ENCODE results near the gene TP53AIP1. TPM values are rescaled to one million over a fixed set of nuclear protein-coding genes. Genes with fewer than 3 reads are reported as not detected.
"Not testable (repeated sequence)": the region's sequence is repeated elsewhere in the genome, so short reads cannot be mapped to it uniquely, and the experiment has no call there.

TP53AIP1 gene
- total RNA-seq, 1 experiment from 2014 or later = not detected

GRCh38 chr11:128926437-128927107 lies 16.1 kb downstream of the TP53AIP1 start:
- no peaks in the 10 kb centered on the region for H3K9me3 ChIP-seq (replicated peaks)
- H3K27ac ChIP-seq = no peak overlapping the region
- H3K36me3 ChIP-seq = no peaks in the 10 kb centered on the region
- H3K4me3 ChIP-seq = no peak overlapping the region
- H3K27me3 ChIP-seq (replicated peaks) = no peaks in the 10 kb centered on the region
- DNase-seq (ENCODE audit: low read depth in 1 of 2, low spot score in 2 of 2) = no peak
- H3K4me1 ChIP-seq (replicated peaks) = no peaks in the 10 kb centered on the region

DNA sequence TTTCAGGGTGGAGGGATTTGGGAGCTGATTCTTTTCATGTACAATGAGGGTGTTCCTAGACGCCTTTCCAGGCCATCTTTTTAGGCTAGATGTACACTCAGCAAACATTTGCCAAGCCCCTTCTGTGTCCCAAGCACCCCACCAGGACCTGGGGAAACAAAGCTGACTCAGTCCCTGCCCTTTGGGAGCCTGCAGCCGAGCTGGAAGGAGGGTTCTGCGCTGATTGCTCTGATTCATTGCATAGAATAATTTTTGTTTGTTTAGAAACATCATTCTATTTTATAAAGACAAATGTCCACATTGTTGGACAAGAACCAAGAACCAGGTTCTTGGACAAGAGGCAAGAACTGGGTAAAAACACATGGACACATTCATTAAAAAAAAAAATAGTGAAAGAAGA lies 16.7 kb downstream of the TP53AIP1 start:
- Histone ChIP-seq H3K4me1 (replicated peaks) (no peaks in the 10 kb centered on the region), H3K9me3 (replicated peaks) (no peaks in the 10 kb centered on the region), H3K27me3 (replicated peaks) (no peaks in the 10 kb centered on the region), H3K36me3 (no peaks in the 10 kb centered on the region), H3K27ac (no peak overlapping the region), H3K4me3 (no peak overlapping the region)
- DNase-seq (ENCODE audit: low read depth in 1 of 2, low spot score in 2 of 2) = no peak

DNA sequence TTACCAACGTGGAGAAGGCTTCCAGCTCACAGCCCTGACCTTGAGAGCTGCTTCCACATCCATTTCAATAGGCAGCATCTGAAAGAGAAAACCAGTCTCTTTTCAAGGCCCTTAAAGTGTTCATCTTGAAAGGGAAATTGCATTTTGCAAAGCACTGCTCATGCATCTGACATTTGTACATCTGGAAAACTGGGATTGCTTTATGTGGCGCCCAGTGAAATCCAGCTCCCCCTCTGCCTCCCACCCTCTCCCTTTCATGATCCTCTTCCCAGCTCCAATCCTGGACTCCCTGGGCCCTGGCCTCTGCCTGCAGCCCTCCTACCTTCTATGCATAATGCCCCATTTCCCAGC lies 17.4 kb downstream of the TP53AIP1 start:
- Histone ChIP-seq H3K36me3 (no peaks in the 10 kb centered on the region), H3K4me1 (replicated peaks) (no peaks in the 10 kb centered on the region), H3K27me3 (replicated peaks) (no peaks in the 10 kb centered on the region), H3K27ac (no peak overlapping the region), H3K9me3 (replicated peaks) (no peaks in the 10 kb centered on the region), H3K4me3 (no peak overlapping the region)
- no peak for DNase-seq (ENCODE audit: low read depth in 1 of 2, low spot score in 2 of 2)

DNA sequence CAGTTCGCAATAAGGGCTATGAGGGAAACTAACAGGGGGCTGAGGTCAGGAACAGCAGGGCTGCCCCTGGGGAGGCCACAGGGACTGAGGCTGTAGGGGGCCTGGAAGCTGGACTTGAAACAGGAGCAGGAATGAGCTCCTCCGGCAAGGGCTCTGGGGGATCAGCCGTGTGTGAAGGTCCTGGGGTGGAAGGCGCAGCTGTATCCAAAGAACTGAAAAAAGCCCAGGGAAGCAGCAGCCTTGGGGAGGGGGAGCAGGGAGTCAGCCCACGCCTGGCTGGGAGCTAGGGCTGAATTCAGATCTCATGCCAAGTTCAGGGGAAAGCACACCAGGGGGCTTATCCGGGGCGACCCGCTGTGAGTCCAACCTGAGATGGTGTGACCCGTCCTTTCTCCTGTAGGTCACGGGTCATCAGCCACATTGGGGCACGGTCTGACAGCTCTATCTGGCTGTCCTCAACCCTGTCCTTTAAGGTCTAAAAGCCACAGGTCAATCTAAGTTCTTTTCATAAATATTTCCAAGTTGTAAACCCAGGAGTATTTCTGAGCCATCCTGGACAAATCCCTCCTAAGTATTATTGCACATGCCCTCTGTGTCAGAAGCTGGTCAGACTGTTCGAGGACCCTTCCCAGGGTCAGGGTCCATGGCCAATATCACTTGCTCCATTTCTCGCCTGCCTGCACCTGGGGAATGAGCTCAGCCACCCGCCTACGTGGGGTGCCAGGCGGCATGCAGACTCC lies 18.0 kb downstream of the TP53AIP1 start:
- DNase-seq (ENCODE audit: low read depth in 1 of 2, low spot score in 2 of 2) = no peak
- Histone ChIP-seq H3K27ac (no peak overlapping the region), H3K9me3 (replicated peaks) (no peaks in the 10 kb centered on the region), H3K4me1 (replicated peaks) (no peaks in the 10 kb centered on the region), H3K4me3 (no peak overlapping the region), H3K27me3 (replicated peaks) (no peaks in the 10 kb centered on the region), H3K36me3 (no peaks in the 10 kb centered on the region)

- H3K27ac ChIP-seq = no peak overlapping the region
- H3K9me3 ChIP-seq (replicated peaks) = no peaks in the 10 kb centered on the region
- H3K27me3 ChIP-seq (replicated peaks) = no peaks in the 10 kb centered on the region
- no peak overlapping the region for H3K4me3 ChIP-seq
- H3K4me1 ChIP-seq (replicated peaks) = no peaks in the 10 kb centered on the region
- no peaks in the 10 kb centered on the region for H3K36me3 ChIP-seq
- DNase-seq (ENCODE audit: low read depth in 1 of 2, low spot score in 2 of 2) = no peak
Observed at GRCh38 chr11:128924104-128924503, 18.6 kb downstream of the TP53AIP1 start.

DNA sequence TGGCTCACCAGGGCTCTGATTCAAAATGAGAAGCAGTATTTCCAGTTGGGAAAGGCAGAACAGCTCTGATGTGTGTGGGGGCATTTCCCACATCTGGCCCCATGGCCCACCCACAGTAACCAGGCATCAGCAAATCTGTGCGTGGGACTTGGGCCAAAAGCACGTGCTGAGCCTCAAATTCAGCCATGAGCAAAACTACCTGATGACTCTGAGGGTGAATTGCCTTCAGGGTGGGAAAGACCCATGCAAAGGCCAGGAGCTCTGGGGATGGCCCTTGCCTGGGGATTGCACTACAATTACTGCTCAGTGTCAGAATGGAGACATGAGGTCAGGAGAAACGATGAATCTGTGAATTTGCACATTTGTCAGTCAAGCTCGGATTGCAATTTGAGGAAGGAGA lies 20.9 kb downstream of the TP53AIP1 start:
- DNase-seq (ENCODE audit: low read depth in 1 of 2, low spot score in 2 of 2) = no peak
- no peaks in the 10 kb centered on the region for H3K36me3 ChIP-seq
- H3K27ac ChIP-seq = no peak overlapping the region
- H3K9me3 ChIP-seq (replicated peaks) = no peaks in the 10 kb centered on the region
- H3K4me3 ChIP-seq = no peak overlapping the region
- H3K4me1 ChIP-seq (replicated peaks) = no peaks in the 10 kb centered on the region
- no peaks in the 10 kb centered on the region for H3K27me3 ChIP-seq (replicated peaks)

GRCh38 chr11:128920666-128921065 lies 22.0 kb downstream of the TP53AIP1 start:
- no peak overlapping the region for H3K27ac ChIP-seq
- no peaks in the 10 kb centered on the region for H3K27me3 ChIP-seq (replicated peaks)
- H3K4me1 ChIP-seq (replicated peaks) = no peaks in the 10 kb centered on the region

DNA sequence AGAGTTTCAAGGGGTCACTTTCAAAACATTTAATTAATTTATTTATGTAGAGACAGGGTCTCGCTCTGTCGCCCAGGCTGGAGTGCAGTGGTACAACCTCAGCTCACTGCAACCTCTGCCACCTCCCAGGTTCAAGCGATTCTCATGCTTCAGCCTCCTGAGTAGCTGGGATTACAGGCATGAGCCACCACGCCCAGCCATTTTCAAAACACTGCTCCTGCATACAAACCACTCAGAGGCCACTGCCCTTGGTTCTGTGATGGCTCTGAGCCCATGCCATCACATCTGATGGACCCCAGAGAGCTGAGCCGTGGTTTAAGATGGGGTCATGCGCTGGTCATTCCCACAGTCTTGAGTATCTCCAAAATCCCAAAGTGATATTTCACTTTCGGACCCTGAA lies 23.0 kb downstream of the TP53AIP1 start:
- not testable (repeated sequence) for H3K36me3 ChIP-seq; H3K4me3 ChIP-seq; H3K9me3 ChIP-seq (replicated peaks); H3K4me1 ChIP-seq (replicated peaks); H3K27me3 ChIP-seq (replicated peaks); H3K27ac ChIP-seq; DNase-seq (ENCODE audit: low read depth in 1 of 2, low spot score in 2 of 2)

More at GRCh38 chr11:128920666-128921065, 22.0 kb downstream of the TP53AIP1 start:
- no peaks in the 10 kb centered on the region for H3K36me3 ChIP-seq
- H3K4me3 ChIP-seq = no peak overlapping the region
- no peaks in the 10 kb centered on the region for H3K9me3 ChIP-seq (replicated peaks)
- DNase-seq (ENCODE audit: low read depth in 1 of 2, low spot score in 2 of 2) = no peak

DNA sequence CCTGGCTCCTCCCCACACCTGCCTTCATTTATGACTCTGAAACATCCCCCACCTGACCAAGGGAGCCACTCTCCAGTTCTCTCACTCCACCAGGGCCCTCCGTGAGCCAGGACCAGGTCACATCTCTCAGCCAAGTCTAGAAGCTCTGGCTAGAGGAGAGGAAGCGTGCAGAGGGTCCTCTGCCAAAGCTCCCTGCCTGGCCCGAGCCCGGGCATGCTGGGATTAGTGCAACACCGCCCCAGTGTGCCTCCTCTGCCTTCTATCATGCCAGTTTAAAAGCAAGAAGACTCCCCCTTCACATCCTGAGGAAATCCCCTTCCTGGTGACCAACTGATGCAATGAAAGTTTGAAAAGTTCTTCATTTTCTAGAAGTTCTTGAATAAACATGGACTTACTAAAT lies 23.5 kb downstream of the TP53AIP1 start:
- no peak for DNase-seq (ENCODE audit: low read depth in 1 of 2, low spot score in 2 of 2)
- no peaks in the 10 kb centered on the region for H3K4me1 ChIP-seq (replicated peaks)
- no peak overlapping the region for H3K27ac ChIP-seq
- H3K27me3 ChIP-seq (replicated peaks) = no peaks in the 10 kb centered on the region
- no peaks in the 10 kb centered on the region for H3K9me3 ChIP-seq (replicated peaks)
- no peak overlapping the region for H3K4me3 ChIP-seq
- no peaks in the 10 kb centered on the region for H3K36me3 ChIP-seq

DNA sequence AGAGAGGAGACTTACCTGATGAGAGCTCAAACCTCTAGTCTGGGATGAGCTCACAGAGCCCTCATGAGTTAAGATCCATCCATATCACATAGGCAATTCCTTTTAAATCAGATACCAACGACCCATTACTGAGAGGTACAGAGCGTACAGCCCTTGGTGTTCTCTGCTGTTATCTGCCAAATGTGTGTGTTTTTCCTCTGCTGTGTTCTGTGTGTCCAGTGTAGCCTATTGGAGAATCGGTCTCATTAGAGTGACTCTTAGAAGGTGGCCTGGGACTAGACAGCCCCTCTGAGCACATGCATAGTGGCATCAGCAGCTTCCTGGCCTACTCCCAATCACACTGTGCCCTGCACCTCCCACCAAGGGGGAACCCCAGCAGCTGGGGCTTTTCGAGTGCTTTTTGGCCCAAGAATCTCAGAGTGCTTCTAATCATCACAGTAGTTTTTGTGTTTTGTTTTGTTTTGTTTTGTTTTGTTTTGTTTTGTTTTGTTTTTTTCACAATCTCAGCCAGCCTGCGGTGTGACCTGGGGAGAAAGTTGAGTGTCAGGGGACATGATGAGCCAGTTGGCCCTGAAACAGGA lies 25.4 kb downstream of the TP53AIP1 start:
- no peaks in the 10 kb centered on the region for H3K36me3 ChIP-seq
- H3K27me3 ChIP-seq (replicated peaks) = no peaks in the 10 kb centered on the region
- H3K4me3 ChIP-seq = no peak overlapping the region
- H3K9me3 ChIP-seq (replicated peaks) = no peaks in the 10 kb centered on the region
- no peaks in the 10 kb centered on the region for H3K4me1 ChIP-seq (replicated peaks)
- no peak overlapping the region for H3K27ac ChIP-seq
- no peak for DNase-seq (ENCODE audit: low read depth in 1 of 2, low spot score in 2 of 2)

GRCh38 chr11:128916681-128917080 lies 26.0 kb downstream of the TP53AIP1 start:
- Histone ChIP-seq H3K9me3 (replicated peaks) (no peaks in the 10 kb centered on the region), H3K27ac (no peak overlapping the region), H3K4me3 (no peak overlapping the region), H3K36me3 (no peaks in the 10 kb centered on the region), H3K27me3 (replicated peaks) (no peaks in the 10 kb centered on the region), H3K4me1 (replicated peaks) (no peaks in the 10 kb centered on the region)
- DNase-seq (ENCODE audit: low read depth in 1 of 2, low spot score in 2 of 2) = no peak

DNA sequence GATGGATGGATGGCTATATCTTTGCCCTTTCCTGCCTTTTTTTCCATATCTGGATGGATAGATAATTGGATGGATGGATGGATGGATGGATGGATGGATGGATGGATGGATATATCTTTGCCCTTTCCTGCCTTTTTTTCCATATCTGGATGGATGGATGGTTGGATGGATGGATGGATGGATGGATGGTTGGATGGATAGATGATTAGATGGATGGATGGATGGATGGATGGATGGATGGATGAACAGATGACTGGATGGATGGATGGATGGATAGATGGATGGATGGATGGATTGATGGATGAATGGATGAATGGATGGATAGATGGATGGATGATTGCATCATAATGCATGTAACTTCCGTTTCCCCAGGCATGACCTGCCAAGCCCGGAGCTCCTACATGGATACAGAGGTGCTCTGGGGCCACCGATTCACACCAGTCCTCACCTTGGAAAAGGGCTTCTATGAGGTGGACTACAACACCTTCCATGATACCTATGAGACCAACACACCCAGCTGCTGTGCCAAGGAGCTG lies 26.6 kb downstream of the TP53AIP1 start:
- DNase-seq (ENCODE audit: low read depth in 1 of 2, low spot score in 2 of 2) = no peak
- no peaks in the 10 kb centered on the region for H3K36me3 ChIP-seq
- H3K27ac ChIP-seq = no peak overlapping the region
- H3K9me3 ChIP-seq (replicated peaks) = no peaks in the 10 kb centered on the region
- no peaks in the 10 kb centered on the region for H3K27me3 ChIP-seq (replicated peaks)
- H3K4me1 ChIP-seq (replicated peaks) = no peaks in the 10 kb centered on the region
- no peak overlapping the region for H3K4me3 ChIP-seq

GRCh38 chr11:128915149-128915521 lies 27.5 kb downstream of the TP53AIP1 start:
- no peak for DNase-seq (ENCODE audit: low read depth in 1 of 2, low spot score in 2 of 2)
- no peaks in the 10 kb centered on the region for H3K36me3 ChIP-seq
- no peaks in the 10 kb centered on the region for H3K9me3 ChIP-seq (replicated peaks)

More at GRCh38 chr11:128915149-128915521, 27.5 kb downstream of the TP53AIP1 start:
- Histone ChIP-seq H3K4me1 (replicated peaks) (no peaks in the 10 kb centered on the region), H3K4me3 (no peak overlapping the region), H3K27ac (no peak overlapping the region), H3K27me3 (replicated peaks) (no peaks in the 10 kb centered on the region)
